Small intestine (tissue), 7 donors: ENCODE results near the gene CNR1. TPM values are rescaled to one million over a fixed set of nuclear protein-coding genes. Genes with fewer than 3 reads are reported as not detected.

Source experiments
- DNase-seq, 2 donors: peaks; one replicate each; pipeline versions ENCODE4 v3.0.0 to v3.0.0-alpha.2; 2013
- FAIRE-seq: peaks from 2 replicates; lab custom pipeline; 2012; peaks lifted over from hg19 to GRCh38; lab: Jason Lieb, UNC
- H3K27ac ChIP-seq, 3 donors: one replicate each; pipeline ENCODE4 v1.5.1; 2013; ENCODE audit warnings: low read length in 2 of 3, mild to moderate bottlenecking in 2 of 3, control low read depth in 1 of 3, inconsistent platforms in 1 of 3, low read depth in 1 of 3, moderate library complexity in 1 of 3
- H3K27me3 ChIP-seq, 3 donors: one replicate each; pipeline ENCODE4 v1.6.1; 2013; ENCODE audit warnings: low read length in 3 of 3, inconsistent platforms in 1 of 3; ENCODE audit not compliant: control insufficient read depth in 3 of 3, insufficient read depth in 3 of 3
- H3K36me3 ChIP-seq, 3 donors: one replicate each; pipeline ENCODE4 v1.6.1; 2013; ENCODE audit warnings: low read length in 3 of 3, inconsistent platforms in 1 of 3, low read depth in 1 of 3, mild to moderate bottlenecking in 1 of 3, moderate library complexity in 1 of 3; ENCODE audit not compliant: control insufficient read depth in 3 of 3, insufficient read depth in 2 of 3
- H3K4me1 ChIP-seq, 3 donors: one replicate each; pipeline ENCODE4 v1.6.1; 2013; ENCODE audit warnings: low read length in 2 of 3, inconsistent platforms in 1 of 3, low read depth in 1 of 3, mild to moderate bottlenecking in 1 of 3, moderate library complexity in 1 of 3; ENCODE audit not compliant: control insufficient read depth in 3 of 3, insufficient read depth in 2 of 3
- H3K4me3 ChIP-seq, 3 donors: one replicate each; pipeline ENCODE4 v1.5.1; 2013; ENCODE audit warnings: low read length in 3 of 3, control low read depth in 1 of 3, inconsistent platforms in 1 of 3, low read depth in 1 of 3, mild to moderate bottlenecking in 1 of 3, moderate library complexity in 1 of 3
- H3K9me3 ChIP-seq, 2 donors: one replicate each; pipeline ENCODE4 v1.6.1; 2013; ENCODE audit warnings: low read depth in 1 of 2, low read length in 1 of 2; ENCODE audit not compliant: control insufficient read depth in 2 of 2, insufficient read depth in 1 of 2
- WGBS, 3 donors: extraction: QIAGEN DNeasy Blood & Tissue Kit; methylation state at CpG; one replicate each; pipeline ENCODE4 v1.1.7; 2013; 5-methylcytosine and 5-hydroxymethylcytosine counted together
- polyA plus RNA-seq, 4 donors: library from polyadenylated mRNA; stranded (reverse) in 3 of 4; unstranded in 1 of 4; fragments of 200-250 nt in 3 of 4; fragments of 120-200 nt in 1 of 4; gene quantifications; one replicate each; pipeline versions ENCODE4 v1.2.1 to v1.2.3, GENCODE V29; 2013
- donor health status: healthy with polysubstance abuse.
- donor health status: control.
- donor health status: control.
- donor health status: Bipolar disorder and iron deficiency.
- donor health status: healthy.

CNR1 gene
- polyA plus RNA-seq, 4 donors = 0.27 to 5.6 (median 0.87) TPM; not detected in 1

DNA sequence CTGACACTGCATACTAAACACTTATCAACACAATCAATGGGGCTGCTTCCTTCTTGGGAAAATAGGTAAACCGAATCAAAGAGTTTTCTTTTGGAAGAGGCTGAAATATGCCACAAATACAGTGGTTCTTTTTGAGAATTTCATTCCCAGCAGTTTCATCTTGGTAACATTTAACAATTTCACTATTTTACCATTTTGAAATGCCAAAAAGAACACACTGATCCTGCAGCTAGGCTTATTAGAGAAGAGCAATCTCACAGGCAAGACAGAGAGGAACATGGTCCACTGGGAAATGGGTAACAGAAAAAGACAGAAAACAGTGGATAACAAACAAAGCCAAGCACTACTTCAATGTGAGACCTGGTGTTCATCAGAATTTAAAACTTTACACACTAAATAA is 2.5 kb downstream of the CNR1 start:
- 79 to 84% (median 81%) methylated on average over 1 of the region's 1 CpG for WGBS, 3 donors
- FAIRE-seq = no peak
- peaks cover 4 to 33% (median 24%) of the 10 kb centered on the region in 3 donors for H3K27me3 ChIP-seq

DNA sequence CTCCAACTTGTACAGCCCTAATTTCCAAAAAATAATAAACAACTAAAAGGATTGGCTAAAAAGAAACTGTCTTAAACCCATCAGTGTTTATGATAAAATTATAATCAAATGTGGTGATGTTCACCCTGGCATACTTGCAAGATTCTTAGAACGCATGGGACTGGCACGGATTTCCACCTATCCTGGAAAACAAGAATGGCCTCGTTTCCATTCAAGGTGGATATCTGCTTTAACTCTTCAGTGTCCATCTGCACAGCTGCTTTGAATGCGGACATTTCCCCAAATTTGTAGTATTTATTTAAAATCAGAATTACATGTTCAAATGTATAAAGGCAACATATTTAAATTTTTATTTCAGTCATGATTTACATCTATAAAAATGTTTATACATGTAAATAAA is 4.2 kb downstream of the CNR1 start:
- FAIRE-seq (no peak), DNase-seq (no peak)
- no peaks in the 10 kb centered on the region for H3K9me3 ChIP-seq
- H3K4me3 ChIP-seq = no peak overlapping the region
- 51 to 60% (median 55%) methylated on average over 4 of the region's 4 CpGs for WGBS, 3 donors
- H3K4me1 ChIP-seq = peaks cover 0 to 8% (median 0%) of the 10 kb centered on the region in 3 donors
- H3K27me3 ChIP-seq = peaks cover 2 to 17% (median 12%) of the 10 kb centered on the region in 3 donors
- H3K27ac ChIP-seq = no peak overlapping the region
- H3K36me3 ChIP-seq = no peaks in the 10 kb centered on the region

More for the DNA sequence above, 2.5 kb downstream of the CNR1 start:
- Histone ChIP-seq H3K4me1 (peaks cover 0 to 13% (median 0%) of the 10 kb centered on the region in 3 donors), H3K9me3 (no peaks in the 10 kb centered on the region), H3K36me3 (no peaks in the 10 kb centered on the region), H3K27ac (no peak overlapping the region), H3K4me3 (no peak overlapping the region)
- DNase-seq = no peak

DNA sequence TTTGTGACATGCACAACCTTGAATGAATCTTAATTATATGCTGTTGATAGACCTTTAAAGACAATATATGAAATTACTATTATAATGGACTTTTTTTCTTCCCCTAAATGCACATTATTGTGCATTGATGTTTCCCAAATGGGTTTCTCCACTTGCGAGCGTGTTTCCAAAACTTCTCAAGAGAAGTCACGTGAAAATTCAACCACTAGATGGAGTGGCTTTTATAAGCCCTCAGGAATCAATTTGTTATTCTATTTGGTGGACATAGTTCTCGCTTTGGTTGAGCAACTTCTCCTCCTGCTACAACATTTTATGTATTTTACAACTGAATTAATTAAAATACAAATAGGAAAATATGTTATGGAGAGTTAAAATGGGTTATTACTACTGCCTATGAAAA is 9.0 kb downstream of the CNR1 start:
- Histone ChIP-seq H3K27ac (no peak overlapping the region), H3K36me3 (no peaks in the 10 kb centered on the region), H3K9me3 (no peaks in the 10 kb centered on the region), H3K4me1 (no peaks in the 10 kb centered on the region), H3K4me3 (no peak overlapping the region), H3K27me3 (peaks cover 0 to 2% (median 2%) of the 10 kb centered on the region in 3 donors)
- 76 to 82% (median 80%) methylated on average over 4 of the region's 4 CpGs for WGBS, 3 donors
- no peak for DNase-seq
- no peak for FAIRE-seq

DNA sequence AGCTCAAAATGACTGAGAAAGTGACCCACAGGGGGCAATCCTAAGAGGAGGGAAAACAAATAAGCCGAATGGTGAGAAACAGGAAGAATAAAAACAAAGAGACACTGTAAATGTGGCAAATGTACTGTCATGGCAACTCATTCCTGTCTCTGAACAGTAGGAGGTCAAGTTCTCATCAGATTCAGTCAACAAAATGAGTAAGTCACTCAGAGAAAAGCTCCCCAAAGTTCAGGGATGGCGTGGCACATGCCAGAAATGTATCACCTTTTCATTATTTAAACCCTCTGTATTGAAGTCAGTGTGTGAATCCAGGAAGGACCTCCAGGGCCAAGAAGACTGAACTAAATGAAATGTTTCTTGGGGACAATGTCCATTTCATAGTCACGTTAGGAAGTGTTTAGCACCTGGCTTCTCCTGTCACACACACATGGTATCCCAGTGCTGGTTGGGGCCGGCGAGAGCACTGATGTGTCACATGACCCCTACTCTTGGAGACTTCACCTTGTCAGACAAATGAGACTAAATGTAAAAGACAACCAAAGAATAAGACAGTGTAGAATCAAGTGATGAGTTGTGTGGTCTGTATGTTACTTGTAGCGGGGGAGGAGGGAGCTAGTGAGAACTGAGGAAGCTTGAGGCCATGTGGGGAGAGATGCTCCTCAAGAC is 20.7 kb downstream of the CNR1 start:
- H3K36me3 ChIP-seq = no peaks in the 10 kb centered on the region
- H3K4me1 ChIP-seq = no peaks in the 10 kb centered on the region
- H3K4me3 ChIP-seq = no peak overlapping the region
- no peak for DNase-seq
- no peaks in the 10 kb centered on the region for H3K27me3 ChIP-seq
- no peak for FAIRE-seq
- H3K9me3 ChIP-seq = no peaks in the 10 kb centered on the region
- 72 to 82% (median 76%) methylated on average over 6 of the region's 6 CpGs for WGBS, 3 donors
- H3K27ac ChIP-seq = no peak overlapping the region

DNA sequence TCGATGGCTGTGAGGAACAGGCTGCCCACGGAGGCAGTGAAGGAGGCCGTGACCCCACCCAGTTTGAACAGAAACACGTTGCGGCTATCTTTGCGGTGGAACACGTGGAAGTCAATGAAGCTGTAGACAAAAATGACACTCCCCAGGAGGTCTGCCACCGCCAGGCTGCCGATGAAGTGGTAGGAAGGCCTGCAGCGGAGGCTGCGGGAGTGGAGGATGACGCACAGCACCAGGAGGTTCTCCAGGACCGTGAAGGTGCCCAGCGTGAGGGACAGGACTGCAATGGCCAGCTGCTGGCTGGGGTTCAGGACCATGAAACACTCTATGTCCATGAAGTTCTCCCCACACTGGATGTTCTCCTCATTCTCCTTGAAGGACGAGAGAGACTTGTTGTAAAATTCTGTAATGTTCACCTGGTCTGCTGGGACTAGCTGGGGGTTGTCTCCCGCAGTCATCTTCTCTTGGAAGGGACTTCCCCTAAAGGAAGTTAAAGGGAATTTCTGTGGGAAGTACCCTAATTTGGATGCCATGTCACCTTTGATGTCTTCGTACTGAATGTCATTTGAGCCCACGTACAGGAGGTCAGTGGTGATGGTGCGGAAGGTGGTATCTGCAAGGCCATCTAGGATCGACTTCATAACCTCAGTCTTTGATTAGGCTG is 21.4 kb downstream of the CNR1 start:
- no peaks in the 10 kb centered on the region for H3K4me1 ChIP-seq
- no peak for FAIRE-seq
- H3K27me3 ChIP-seq = no peaks in the 10 kb centered on the region
- DNase-seq = no peak
- H3K36me3 ChIP-seq = no peaks in the 10 kb centered on the region
- H3K27ac ChIP-seq = no peak overlapping the region
- 86 to 93% (median 92%) methylated on average over 20 of the region's 20 CpGs for WGBS, 3 donors
- no peak overlapping the region for H3K4me3 ChIP-seq
- no peaks in the 10 kb centered on the region for H3K9me3 ChIP-seq

DNA sequence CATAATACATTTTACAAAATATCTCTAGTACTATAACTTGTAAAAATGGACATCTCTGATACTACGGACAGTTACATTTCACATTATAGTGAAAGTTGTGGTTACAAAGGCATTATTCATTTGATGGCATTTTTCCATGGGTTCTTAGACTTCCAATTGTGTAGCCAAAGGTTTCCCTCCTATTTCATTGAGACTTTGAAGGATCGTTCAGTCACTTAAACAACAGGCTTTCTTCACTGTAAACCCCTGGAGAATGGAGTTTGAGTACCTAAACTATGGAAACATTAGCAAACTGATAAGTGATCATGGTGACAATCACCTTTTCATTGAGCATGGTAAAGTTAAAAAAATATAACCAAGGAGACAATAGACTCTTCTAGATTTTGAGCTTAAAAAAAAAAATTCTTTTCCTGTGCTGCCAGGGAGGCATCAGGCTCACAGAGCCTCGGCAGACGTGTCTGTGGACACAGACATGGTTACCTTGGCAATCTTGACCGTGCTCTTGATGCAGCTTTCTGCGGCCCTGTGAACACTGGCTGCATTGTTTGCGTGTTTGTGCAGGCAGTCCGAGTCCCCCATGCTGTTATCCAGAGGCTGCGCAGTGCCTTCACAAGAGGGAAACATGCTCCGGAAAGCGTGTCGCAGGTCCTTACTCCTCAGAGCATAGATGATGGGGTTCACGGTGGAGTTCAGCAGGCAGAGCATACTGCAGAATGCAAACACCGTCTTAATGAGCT is 22.6 kb downstream of the CNR1 start:
- FAIRE-seq (no peak), DNase-seq (no peak)
- Histone ChIP-seq H3K4me3 (no peak overlapping the region), H3K4me1 (no peaks in the 10 kb centered on the region), H3K36me3 (no peaks in the 10 kb centered on the region), H3K27me3 (no peaks in the 10 kb centered on the region), H3K27ac (no peak overlapping the region), H3K9me3 (no peaks in the 10 kb centered on the region)
- 81 to 88% (median 87%) methylated on average over 14 of the region's 14 CpGs for WGBS, 3 donors

DNA sequence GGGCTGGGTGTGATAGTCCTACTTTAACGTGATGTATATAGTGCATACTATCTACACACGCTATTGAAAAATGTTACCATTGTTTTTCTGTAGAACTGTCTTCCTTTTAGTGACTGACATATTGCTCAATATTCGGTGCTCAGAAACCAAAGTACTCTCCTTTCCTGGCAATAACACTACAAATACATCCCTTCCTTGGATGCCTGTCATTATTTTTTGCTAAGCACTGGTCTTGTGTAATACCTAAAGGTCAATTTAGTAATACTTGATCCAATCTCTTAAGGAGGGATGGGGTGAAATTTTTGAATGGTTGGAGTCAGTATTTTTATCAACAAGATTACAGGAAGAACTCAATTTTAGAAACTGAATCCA is 23.9 kb downstream of the CNR1 start:
- Histone ChIP-seq H3K27me3 (no peaks in the 10 kb centered on the region), H3K4me3 (no peak overlapping the region), H3K36me3 (no peaks in the 10 kb centered on the region), H3K27ac (no peak overlapping the region), H3K9me3 (no peaks in the 10 kb centered on the region), H3K4me1 (no peaks in the 10 kb centered on the region)
- 72 to 85% (median 84%) methylated on average over 3 of the region's 3 CpGs for WGBS, 3 donors
- FAIRE-seq (no peak), DNase-seq (no peak)

DNA sequence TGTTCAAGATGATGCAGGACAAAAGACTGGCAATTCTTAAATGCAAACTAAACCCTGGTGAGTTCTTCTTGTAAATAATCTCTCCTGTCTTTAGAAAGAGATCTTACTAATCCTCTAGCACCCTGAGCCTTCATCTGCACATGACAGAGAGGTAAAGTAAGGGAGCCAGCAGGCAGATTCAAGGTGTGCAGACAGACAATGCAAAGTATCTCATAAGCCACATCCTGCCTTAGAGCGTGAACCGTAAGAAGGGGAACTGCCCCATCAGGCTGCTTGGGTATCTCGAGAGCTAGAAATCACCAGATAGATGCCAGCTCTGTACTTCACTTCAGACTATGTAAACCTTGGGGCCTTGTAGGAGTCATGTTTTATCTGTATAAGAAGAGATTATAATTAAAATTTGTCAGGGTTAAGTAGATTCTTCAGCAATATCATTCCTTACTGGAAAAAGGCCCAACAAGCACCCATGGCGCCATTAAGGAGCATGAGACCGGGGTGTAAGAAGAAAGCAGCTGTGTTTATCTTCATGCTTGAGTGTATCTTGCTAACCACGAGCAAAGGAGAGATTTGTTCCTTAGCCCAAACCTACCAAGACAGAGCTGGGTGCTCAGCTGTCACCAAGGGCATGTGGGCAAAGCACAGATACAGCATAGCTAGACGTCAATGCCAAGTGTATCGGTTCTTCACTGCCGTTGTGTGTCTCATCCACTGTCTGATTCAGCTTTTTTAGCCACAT is 24.4 kb downstream of the CNR1 start:
- WGBS, 3 donors = 79 to 81% (median 80%) methylated on average over 9 of the region's 9 CpGs
- no peaks in the 10 kb centered on the region for H3K4me1 ChIP-seq
- H3K27me3 ChIP-seq = no peaks in the 10 kb centered on the region
- H3K36me3 ChIP-seq = no peaks in the 10 kb centered on the region
- FAIRE-seq (no peak), DNase-seq (no peak)
- no peak overlapping the region for H3K27ac ChIP-seq
- H3K9me3 ChIP-seq = no peaks in the 10 kb centered on the region
- H3K4me3 ChIP-seq = no peak overlapping the region
